ENCODE results near the gene ATF4.

DNA sequence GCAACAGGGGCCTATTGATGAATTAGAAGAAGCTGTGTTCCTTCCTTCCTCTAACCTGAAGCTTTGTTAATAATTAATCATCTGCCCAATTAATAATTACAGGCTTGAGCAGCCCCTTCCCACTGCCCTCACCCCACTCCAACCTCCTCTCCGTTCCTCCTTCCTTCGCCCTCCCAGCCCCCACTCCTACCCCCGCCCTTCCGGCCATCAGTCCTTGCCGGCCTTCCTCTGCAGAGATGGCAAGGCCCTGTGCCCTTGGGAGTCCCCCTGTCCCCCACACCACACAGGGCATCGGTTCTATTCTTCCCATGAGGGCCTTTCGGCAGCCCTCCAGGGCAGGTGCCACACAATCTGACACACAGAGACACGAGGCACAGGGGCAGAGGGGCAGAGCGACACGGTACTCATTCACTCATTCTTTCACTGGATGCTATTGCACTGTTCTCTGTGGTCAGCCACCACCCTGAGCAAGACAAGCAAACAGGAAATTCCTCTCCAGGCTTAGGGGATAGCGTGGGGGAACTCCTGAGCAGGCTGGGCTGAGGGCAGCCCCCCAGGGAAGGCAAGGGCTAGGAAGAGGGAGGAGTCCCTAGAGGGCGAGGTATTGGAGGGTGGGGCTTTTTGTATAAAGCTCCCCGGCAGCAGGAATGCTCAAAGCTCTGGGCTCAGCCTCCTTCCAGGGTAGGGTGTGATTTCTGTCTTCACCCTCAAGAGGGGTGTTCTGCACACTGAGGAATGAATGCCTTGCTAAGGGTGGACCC is 48.8 kb upstream of the ATF4 start:
- TF ChIP-seq, protein P1, sequence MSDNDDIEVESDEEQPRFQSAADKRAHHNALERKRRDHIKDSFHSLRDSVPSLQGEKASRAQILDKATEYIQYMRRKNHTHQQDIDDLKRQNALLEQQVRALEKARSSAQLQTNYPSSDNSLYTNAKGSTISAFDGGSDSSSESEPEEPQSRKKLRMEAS (IDR thresholded peaks at IDR 0.05), result no peak
- TF ChIP-seq TCF12 (IDR thresholded peaks at IDR 0.05; ENCODE audit: low read depth) (no peak), CEBPB (IDR thresholded peaks at IDR 0.05) (no peak)
